GM21786 (cell line): Measurements from ENCODE around the gene HYAL3.
"Not testable (repeated sequence)": the region's sequence is repeated elsewhere in the genome, so short reads cannot be mapped to it uniquely, and the experiment has no call there.

Experiments
- ATAC-seq: cut with Tn5 transposase; IDR thresholded peaks from one replicate; pipeline ENCODE4 v1.9.1; 2021; ENCODE audit not compliant: unreplicated experiment

HYAL3 gene

GRCh38 chr3:50259432-50260026 is 39.7 kb downstream of the HYAL3 start:
- ATAC-seq: peak; percentile 16

GRCh38 chr3:50258979-50259378 is 40.2 kb downstream of the HYAL3 start:
- ATAC-seq: no peak

GRCh38 chr3:50258029-50258680 is 41.0 kb downstream of the HYAL3 start:
- no peak for ATAC-seq

- no peak for ATAC-seq
Observed at GRCh38 chr3:50256978-50257890, 42.0 kb downstream of the HYAL3 start.

GRCh38 chr3:50255251-50255615 is 44.0 kb downstream of the HYAL3 start:
- ATAC-seq: no peak

DNA sequence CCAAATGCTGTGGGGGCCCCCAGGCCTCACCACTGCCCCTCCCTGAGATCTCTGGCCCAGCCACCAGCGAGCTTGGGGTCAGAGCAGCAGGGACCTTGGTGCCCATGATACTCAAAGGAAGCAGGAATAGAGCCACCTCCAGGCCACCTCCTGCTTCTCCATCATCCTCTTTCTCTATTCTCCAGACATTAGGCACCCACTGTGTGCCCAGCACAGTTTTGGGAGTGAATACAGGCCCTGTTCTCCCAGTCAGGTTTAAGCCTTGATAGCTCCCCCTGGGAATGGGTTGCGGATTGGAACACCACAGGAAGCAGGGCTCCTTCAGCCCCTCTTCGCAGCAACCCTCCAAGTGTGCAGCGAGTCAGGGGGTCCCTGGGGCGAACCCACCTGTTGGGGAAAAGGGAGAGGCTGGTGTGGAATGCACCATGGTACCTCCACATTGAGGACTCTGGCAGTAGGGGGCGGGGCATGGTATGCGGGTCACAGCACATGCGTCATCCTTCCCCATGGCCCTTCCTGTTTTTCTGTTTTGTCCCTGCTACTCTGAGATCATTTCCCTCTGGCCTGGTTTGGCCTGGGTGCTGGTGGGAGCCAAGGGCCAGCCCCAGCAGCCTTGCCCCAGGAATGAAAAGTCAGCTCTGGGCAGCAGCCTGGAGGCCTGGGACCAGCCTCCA is 44.5 kb downstream of the HYAL3 start:
- ATAC-seq: no peak

DNA sequence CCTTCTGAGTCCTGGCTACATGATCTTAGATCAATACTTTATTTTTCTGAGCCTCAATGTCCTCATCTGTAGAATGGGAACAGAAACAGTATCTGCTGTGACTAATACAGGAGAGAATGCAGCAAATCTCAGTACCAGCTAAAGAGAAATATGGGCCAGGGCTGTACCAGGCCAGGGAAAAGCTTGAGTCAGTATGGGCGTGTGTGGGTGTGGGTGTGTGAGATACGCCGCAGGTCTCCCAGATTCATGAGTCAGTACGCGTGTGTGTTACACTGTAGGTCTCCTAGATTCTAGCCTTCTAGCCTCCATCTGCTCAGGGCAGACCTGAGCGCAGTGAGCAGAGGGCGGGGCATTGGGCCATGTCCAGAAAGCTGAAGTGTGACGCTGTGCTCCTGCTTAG is 48.0 kb downstream of the HYAL3 start:
- no peak for ATAC-seq

DNA sequence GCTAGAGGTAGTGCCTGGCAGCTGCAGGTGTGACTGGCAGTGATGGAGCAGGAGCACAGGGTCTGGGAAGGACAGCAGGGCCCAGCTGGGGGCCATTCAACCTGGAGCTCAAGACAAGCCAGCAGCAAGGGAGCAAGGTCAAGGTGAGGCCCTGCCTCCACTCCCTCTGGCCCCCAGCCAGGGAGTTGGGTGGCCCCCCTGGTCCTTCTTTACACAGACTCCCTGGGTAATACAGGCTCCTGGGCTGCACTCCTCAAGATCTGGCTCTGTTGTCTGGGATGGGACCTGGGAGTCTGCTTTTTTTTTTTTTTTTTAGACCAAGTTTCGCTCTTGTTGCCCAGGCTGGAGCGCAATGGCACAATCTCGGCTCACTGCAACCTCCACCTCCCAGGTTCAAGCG is 48.7 kb downstream of the HYAL3 start:
- no peak for ATAC-seq

- ATAC-seq: no peak
Observed at GRCh38 chr3:50249457-50249856, 49.7 kb downstream of the HYAL3 start.

GRCh38 chr3:50248387-50248786 is 50.8 kb downstream of the HYAL3 start:
- ATAC-seq: no peak

GRCh38 chr3:50246517-50246954 is 52.7 kb downstream of the HYAL3 start:
- peak; percentile 47 for ATAC-seq

DNA sequence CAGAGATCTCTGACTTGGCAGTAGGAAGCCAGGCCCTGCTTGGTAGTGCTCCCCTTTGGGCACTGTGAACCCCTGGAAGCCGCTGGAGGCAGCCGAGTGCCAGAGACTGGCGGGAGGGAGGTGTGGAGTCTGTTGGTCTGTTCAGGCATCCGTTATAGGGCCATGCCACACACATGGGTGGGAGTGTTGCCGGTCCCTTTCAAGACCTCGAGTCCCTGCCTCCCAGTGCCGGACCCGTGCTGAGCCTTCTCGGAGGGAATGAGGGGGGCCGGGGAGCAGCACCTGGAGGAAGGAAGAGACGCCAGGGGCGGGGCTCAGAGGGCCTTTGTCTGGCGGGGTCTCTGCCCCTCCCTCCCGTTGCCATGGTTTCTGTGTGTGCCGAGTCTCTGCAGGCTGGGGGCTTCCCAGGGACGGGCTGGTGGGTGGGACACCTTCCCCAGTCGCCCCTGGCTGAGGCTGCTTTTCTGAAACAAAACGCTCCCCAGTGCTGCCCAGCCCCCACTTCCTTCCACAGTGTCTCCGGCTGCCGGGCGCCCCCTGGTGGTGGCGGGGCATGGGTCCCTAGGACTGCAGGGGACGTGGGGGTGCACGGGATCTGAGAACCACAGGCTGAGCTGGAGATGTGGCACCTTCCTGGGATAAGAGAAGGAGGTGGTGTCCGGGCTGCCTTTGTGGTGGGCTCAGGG is 53.2 kb downstream of the HYAL3 start:
- ATAC-seq: peak; percentile 62

GRCh38 chr3:50245251-50245745 is 53.9 kb downstream of the HYAL3 start:
- no peak for ATAC-seq

DNA sequence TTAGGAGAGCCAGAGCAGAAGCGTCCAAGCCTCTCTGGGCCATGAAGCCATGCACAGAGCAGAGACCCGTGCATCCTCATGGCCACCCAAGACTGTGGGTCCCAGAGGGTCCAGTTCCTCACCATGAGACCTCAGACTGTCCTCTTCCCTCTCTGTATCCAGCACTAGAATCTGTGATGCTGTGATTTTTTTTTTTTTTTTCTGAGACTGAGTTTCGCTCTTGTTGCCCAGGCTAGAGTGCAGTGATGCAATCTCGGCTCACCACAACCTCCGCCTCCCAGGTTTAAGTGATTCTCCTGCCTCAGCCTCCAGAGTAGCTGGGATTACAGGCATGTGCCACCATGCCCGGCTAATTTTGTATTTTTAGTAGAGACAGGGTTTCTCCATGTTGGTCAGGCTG is 54.4 kb downstream of the HYAL3 start:
- ATAC-seq: not testable (repeated sequence)

DNA sequence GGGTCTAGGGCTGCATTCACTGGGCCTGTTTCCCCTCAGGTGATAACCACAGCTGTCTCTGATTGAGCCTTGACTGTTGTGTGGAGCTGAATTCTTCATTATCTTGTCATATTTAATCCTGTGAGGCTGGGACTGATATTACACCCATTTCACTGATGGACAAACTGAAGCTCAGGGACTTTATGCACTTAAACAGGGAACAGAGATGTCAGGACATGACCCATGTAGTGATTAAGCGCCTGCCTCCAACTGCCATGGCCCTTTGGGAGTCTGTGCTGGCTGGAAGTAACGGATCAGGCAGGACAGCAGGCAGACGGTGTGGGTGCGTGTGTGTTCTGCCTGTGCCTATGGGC is 55.7 kb downstream of the HYAL3 start:
- no peak for ATAC-seq

GRCh38 chr3:50242851-50243542 is 56.2 kb downstream of the HYAL3 start:
- ATAC-seq: no peak
